RWPE1 (cell line): ENCODE data around the gene ZNF660.
"Not testable (repeated sequence)": the region's sequence is repeated elsewhere in the genome, so short reads cannot be mapped to it uniquely, and the experiment has no call there.

Experiments used
- CTCF ChIA-PET: fragments of 350-600 bp; sonication (Branson Sonifier 250); formaldehyde crosslinking; extraction: SDS; loops from one replicate; lab custom pipeline; 2021; lab: Yijun Ruan, JAX
- POLR2A ChIA-PET: fragments of 400-600 bp; formaldehyde crosslinking; extraction: SDS; loops from one replicate; lab custom pipeline; 2020; ENCODE audit warnings: antibody characterized with exemption; ENCODE audit not compliant: low non-redundant PET; lab: Yijun Ruan, JAX
- DNase-seq: peaks from one replicate; pipeline ENCODE4 v3.0.0; 2012; ENCODE audit warnings: low spot score
- H3K27ac ChIP-seq: fragments of 450-650 bp; 2 replicates; pipeline ENCODE4 v1.5.1; 2017
- CTCF ChIP-seq: fragments of 450-650 bp; conservative IDR thresholded peaks from 2 replicates; pipeline ENCODE4 v1.5.1; 2017; ENCODE audit warnings: low read depth, mild to moderate bottlenecking

Gene ZNF660

GRCh38 chr3:44561076-44561475 lies 23.7 kb upstream of the ZNF660 start:
- no peak overlapping the region for H3K27ac ChIP-seq
- TF ChIP-seq CTCF = no peak
- DNase-seq = no peak
- CTCF ChIA-PET = no interaction called here
- POLR2A ChIA-PET = no interaction called here

GRCh38 chr3:44562147-44562546 lies 22.6 kb upstream of the ZNF660 start:
- ChIA-PET CTCF (no interaction called here), POLR2A (no interaction called here)
- DNase-seq = no peak
- no peak overlapping the region for H3K27ac ChIP-seq
- no peak for TF ChIP-seq CTCF

GRCh38 chr3:44568561-44568960 lies 16.2 kb upstream of the ZNF660 start:
- no peak for TF ChIP-seq CTCF
- POLR2A ChIA-PET = no interaction called here

GRCh38 chr3:44571024-44571423 lies 13.7 kb upstream of the ZNF660 start:
- TF ChIP-seq CTCF = no peak
- no peak overlapping the region for H3K27ac ChIP-seq
- DNase-seq = no peak
- CTCF ChIA-PET = no interaction called here
- POLR2A ChIA-PET = no interaction called here

More at GRCh38 chr3:44568561-44568960, 16.2 kb upstream of the ZNF660 start:
- CTCF ChIA-PET = no interaction called here
- no peak overlapping the region for H3K27ac ChIP-seq
- DNase-seq = no peak

GRCh38 chr3:44576613-44577012 lies 8.2 kb upstream of the ZNF660 start:
- POLR2A ChIA-PET = no interaction called here
- no peak for TF ChIP-seq CTCF
- DNase-seq = no peak
- no peak overlapping the region for H3K27ac ChIP-seq
- CTCF ChIA-PET = no interaction called here

GRCh38 chr3:44577354-44577952 lies 7.3 kb upstream of the ZNF660 start:
- DNase-seq, H3K27ac ChIP-seq, CTCF ChIA-PET, POLR2A ChIA-PET: not testable (repeated sequence)

- H3K27ac ChIP-seq, CTCF ChIA-PET, POLR2A ChIA-PET, DNase-seq: not testable (repeated sequence)
Measured at GRCh38 chr3:44578316-44578715, 6.4 kb upstream of the ZNF660 start.

- DNase-seq, POLR2A ChIA-PET, H3K27ac ChIP-seq, CTCF ChIA-PET: not testable (repeated sequence)
Measured at GRCh38 chr3:44578924-44579515, 5.7 kb upstream of the ZNF660 start.

GRCh38 chr3:44579749-44580148 lies 5.0 kb upstream of the ZNF660 start:
- H3K27ac ChIP-seq, POLR2A ChIA-PET, DNase-seq, CTCF ChIA-PET: not testable (repeated sequence)

GRCh38 chr3:44580971-44581370 lies 3.8 kb upstream of the ZNF660 start:
- DNase-seq, POLR2A ChIA-PET, CTCF ChIA-PET, H3K27ac ChIP-seq: not testable (repeated sequence)
